Activated naive CD4-positive, alpha-beta T cell treated with Interleukin-2 at 50 U/mL for 16 hours (primary cell): Measurements from ENCODE around the gene ZNF329.

Experiments
- DNase-seq: peaks from one replicate; pipeline ENCODE4 v3.0.0-alpha.2; 2020

ZNF329 gene

DNA sequence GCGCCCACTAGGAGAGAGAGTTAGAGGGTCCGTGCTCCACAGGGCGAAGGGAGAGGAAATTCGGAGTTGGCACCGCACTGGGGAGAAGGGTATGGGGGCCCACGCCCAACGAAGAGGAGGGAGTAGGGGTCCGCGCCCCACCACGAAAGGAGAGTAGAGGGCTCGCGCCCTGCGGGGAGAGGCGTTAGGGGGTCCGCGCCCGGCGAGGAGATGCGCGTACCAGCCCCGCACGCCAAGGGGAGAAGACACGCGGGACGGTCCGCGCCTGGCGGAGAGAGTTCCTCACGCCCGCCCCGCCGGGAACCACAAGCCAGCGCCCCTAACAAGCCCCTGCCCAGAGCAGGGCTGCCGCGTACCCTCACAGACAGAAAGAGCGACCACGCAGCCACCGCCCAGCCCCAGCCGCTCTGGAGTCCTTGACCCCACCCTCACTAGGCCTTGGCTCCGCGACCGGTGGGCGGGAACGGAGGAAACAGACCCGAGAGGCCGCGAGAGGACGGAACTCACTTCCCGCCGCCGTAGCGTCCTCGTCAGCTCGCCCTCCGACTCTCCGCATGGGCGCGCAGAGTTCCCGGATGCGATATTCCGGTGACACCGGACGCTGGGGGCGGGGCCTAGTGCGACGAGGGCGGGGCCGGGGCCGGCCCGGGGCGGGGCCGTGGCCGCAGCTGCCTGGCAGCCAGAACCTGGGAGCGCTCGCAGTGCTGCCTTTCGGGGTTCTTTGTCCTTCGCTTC lies 32.6 kb downstream of the ZNF329 start:
- DNase-seq = no peak

DNA sequence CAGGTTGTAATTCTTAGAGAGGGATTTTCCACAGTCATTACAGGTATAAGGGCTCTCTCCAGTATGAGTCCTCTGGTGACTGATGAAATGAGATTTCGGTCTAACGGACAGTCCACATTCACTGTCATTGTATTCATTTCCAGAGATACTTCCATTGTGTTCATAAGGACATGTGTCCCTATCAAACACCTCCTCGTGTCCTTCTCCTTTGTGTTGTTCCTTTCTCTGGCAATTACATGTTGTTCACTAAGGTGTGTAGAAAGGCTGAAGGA lies 42.1 kb downstream of the ZNF329 start:
- no peak for DNase-seq

- no peak for DNase-seq
Observed at GRCh38 chr19:58107778-58108545, 42.6 kb downstream of the ZNF329 start.

DNA sequence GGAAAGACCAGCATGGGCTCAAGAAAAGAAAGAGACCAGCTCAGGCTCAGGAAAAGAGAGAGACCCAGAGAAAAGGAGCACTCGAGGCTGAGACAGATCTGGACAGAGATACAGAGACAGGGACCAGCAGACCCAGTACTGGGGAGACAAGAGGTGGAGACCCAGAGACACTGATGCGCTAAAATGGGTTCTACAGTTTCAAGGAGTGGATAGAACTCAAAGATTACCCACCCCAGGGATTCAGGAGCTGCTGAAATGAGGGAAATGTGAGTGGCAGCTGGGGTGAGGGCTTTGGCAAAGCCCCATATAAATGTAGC lies 51.9 kb downstream of the ZNF329 start:
- DNase-seq = no peak

GRCh38 chr19:58097781-58098681 lies 52.6 kb downstream of the ZNF329 start, which contains the start of gene ZSCAN18:
Gene ZSCAN18 (minus strand): TSS chr19:58098231. CDS start chr19:58090267, 7,964 bp downstream.
- DNase-seq = peak; percentile 95

DNA sequence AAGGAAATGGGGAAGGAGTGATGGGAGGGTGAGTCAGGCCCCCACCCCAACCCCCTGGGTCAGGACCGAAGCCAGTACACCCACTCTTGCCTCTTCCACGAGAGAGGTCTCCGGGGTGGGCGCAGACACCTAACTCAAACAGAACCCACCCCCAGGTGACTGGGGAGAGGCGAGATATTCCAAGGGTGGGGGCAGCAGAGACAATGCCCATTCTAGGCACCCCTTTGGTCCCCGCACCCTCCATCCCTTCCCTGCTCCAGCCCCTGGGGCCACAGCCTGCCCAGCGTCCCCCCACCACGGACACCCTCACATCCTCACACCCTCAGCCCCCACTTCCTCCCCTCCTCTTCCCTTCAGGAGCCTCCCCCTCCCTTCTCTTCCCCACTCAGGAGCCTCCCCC lies 53.2 kb downstream of the ZNF329 start:
- no peak for DNase-seq

DNA sequence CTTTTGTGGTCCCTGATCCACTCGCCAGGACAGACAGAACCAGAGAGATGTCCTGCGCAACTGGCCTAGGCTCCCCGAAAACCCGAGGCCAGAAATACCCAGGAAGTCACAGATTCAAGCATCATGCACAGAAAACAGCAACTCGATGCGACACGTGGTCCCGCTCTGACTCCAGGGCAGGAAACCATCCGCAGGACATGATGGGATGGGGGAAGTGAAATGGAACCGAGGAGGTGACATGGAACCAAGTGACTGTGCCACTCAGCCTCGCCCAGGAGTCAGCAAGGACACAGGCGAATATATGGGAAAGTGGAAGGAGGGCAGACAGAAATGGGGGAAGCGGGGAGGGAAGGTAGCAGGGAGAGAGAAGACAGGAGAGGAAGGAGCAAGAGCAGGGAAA lies 53.7 kb downstream of the ZNF329 start:
- no peak for DNase-seq

- no peak for DNase-seq
Observed at GRCh38 chr19:58095328-58095727, 55.3 kb downstream of the ZNF329 start.

GRCh38 chr19:58093071-58093470 lies 57.5 kb downstream of the ZNF329 start:
- no peak for DNase-seq

GRCh38 chr19:58091251-58091995 lies 59.2 kb downstream of the ZNF329 start:
- no peak for DNase-seq

GRCh38 chr19:58089846-58090245 lies 60.7 kb downstream of the ZNF329 start:
- DNase-seq = no peak

DNA sequence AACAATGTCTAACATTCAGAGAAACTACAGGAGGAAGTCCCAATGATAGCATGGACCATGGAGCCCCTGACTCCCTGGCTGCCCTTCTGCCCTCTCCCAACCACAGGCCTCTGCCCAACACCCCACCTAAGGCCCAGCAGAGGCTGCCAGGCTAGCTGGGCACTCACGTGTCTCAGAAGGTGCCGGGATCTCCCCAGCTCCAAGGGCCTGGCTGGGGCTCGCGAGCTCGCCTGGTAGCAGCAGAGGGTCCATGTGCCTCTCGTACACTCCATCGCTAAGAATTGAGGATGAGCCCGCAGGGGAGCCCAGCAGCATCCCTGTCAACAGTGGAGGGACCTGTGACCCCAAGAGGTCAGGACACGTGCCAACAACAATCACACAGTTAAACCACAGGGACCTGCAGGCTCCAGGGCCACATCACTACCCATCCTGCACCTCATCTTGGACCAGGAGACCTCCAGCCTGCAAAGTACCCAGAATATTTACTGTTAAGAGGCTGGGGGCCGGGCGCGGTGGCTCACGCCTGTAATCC lies 62.0 kb downstream of the ZNF329 start:
- no peak for DNase-seq

DNA sequence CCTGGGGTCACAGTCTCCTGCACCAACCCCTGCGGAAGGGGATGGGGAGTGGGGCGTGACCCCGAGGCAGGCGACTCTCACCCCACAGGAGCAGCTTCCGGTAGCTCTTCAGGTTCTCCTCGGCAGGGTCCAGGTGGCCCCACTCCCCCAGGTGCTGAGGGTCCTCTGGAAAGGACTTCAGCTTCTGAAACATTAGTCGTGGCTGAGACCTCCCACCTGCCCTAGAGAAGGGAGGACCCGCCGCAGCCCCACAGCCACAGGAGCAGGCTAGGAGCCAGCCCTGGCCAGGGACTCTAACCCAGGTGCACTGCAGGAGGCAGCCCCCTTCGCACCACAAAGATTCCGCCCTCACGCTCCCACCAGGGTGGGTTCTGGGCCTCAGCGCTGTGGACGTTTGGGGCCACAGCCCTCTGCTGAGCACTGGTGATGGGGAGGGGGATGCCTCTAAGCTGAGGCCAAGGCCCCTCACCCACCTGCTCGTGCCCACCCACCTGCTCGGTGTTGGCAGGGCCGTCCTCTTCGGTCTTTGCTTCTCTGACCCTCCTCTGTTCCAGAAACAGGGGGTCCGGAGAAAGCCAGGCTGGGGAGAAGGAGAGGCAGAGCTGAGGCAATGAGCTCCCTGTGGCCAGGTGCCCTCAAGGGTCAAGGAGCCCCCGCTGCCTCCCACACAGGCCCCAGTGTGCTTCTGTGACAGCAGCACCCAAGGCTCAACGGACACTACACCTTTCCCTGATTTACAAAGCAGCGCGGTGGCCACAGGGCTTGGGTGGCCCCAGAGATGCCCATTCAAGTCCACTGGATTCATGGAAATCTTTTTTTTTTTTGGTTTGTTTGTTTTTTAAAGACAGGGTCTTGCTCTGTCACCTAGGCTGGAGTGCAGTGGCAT lies 63.5 kb downstream of the ZNF329 start:
- no peak for DNase-seq

DNA sequence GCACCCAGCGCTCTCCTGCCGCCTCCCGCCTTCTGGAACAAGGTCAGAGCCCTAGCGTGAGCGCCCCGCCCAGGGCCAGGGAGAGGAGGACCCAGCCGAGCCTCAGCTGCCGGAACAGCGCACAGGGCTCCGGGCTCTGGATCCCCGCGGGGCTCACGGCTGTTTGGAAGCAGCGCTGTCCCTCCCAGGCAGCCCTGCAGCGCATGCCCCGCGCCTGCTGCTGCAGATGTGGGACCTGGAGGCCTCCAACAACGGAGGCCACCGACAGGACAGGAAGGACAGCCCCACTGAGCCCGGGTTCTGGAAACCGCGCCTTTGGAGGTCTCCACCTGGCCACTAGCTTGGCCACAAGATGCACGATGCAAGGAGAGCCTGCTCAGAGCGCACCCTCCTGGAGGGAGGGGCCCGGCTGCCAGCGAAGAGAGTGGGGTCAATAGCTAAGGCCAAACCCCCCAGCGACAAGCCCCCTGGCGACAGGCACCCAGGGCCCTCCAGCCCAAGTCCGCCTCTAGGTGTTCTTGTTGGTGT lies 65.2 kb downstream of the ZNF329 start:
- no peak for DNase-seq

- no peak for DNase-seq
Observed at GRCh38 chr19:58084596-58085347, 65.8 kb downstream of the ZNF329 start.

- no peak for DNase-seq
Observed at GRCh38 chr19:58083021-58083420, 67.6 kb downstream of the ZNF329 start.

- DNase-seq = no peak
Observed at GRCh38 chr19:58079792-58080191, 70.8 kb downstream of the ZNF329 start.
